Measurements from ENCODE around the gene ELL2. TPM values are rescaled to one million over a fixed set of nuclear protein-coding genes. Genes with fewer than 3 reads are reported as not detected.
A peak's percentile ranks its signal among the peaks of the same experiment; 100 is the strongest.
"Not testable (repeated sequence)": the region's sequence is repeated elsewhere in the genome, so short reads cannot be mapped to it uniquely, and the experiment has no call there.

Gene ELL2
- total and polyA plus RNA-seq, 2 experiments from 2014 or later = 18.7 to 41.8 TPM

DNA sequence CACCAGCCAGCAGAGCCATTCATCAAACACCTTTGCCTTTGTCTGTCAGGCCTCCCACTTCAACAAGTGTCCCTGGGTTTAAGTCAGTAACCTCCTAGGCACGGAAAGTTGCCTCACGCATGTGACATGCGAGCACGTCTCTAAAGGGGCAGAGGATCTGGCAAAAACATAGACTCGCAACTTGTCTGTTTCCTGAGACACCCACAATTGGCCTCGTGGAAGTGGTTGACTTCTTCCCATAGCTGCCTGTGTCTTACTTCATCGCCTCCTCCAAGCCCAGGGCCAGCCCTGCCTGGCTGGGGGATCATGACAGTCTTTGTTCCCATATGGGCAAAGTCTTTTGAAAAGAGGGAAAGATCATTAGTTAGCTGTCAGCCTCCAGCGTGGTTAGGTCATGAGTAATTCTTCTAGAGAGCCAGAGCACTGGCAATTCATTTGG lies 103.6 kb downstream of the ELL2 start:
- Histone ChIP-seq H3K4me3 (no peak overlapping the region), H3K4me1 (ENCODE audit: low read depth) (peaks cover 60% of the 10 kb centered on the region), H3K27me3 (no peaks in the 10 kb centered on the region), H3K9me3 (ENCODE audit: low read depth) (no peaks in the 10 kb centered on the region), H3K36me3 (no peaks in the 10 kb centered on the region), H3K27ac (peak overlapping the region; percentile 90)
- TF ChIP-seq, protein P1, sequence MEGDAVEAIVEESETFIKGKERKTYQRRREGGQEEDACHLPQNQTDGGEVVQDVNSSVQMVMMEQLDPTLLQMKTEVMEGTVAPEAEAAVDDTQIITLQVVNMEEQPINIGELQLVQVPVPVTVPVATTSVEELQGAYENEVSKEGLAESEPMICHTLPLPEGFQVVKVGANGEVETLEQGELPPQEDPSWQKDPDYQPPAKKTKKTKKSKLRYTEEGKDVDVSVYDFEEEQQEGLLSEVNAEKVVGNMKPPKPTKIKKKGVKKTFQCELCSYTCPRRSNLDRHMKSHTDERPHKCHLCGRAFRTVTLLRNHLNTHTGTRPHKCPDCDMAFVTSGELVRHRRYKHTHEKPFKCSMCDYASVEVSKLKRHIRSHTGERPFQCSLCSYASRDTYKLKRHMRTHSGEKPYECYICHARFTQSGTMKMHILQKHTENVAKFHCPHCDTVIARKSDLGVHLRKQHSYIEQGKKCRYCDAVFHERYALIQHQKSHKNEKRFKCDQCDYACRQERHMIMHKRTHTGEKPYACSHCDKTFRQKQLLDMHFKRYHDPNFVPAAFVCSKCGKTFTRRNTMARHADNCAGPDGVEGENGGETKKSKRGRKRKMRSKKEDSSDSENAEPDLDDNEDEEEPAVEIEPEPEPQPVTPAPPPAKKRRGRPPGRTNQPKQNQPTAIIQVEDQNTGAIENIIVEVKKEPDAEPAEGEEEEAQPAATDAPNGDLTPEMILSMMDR (IDR thresholded peaks at IDR 0.05; ENCODE audit: low read depth, low read length) = no peak
- peak; percentile 65 to 91 for DNase-seq (ENCODE audit: low read depth in 1 of 2, low spot score in 1 of 2)

GRCh38 chr5:95857185-95857945 lies 104.3 kb downstream of the ELL2 start:
- Histone ChIP-seq H3K4me3 (no peak overlapping the region), H3K9me3 (ENCODE audit: low read depth) (no peaks in the 10 kb centered on the region), H3K27me3 (no peaks in the 10 kb centered on the region), H3K36me3 (no peaks in the 10 kb centered on the region), H3K27ac (peak overlapping the region; percentile 90), H3K4me1 (ENCODE audit: low read depth) (peaks cover 54% of the 10 kb centered on the region)
- DNase-seq (ENCODE audit: low read depth in 1 of 2, low spot score in 1 of 2) = peak in 1 of 2 donors; percentile 87
- TF ChIP-seq, protein P1 (IDR thresholded peaks at IDR 0.05; ENCODE audit: low read depth, low read length) = no peak

- DNase-seq (ENCODE audit: low read depth in 1 of 2, low spot score in 1 of 2) = peak in 1 of 2 donors; percentile 82
- Histone ChIP-seq H3K27ac (peak overlapping the region; percentile 90), H3K9me3 (ENCODE audit: low read depth) (no peaks in the 10 kb centered on the region), H3K4me3 (no peak overlapping the region), H3K4me1 (ENCODE audit: low read depth) (peaks cover 45% of the 10 kb centered on the region), H3K36me3 (no peaks in the 10 kb centered on the region), H3K27me3 (no peaks in the 10 kb centered on the region)
- TF ChIP-seq, protein P1 (IDR thresholded peaks at IDR 0.05; ENCODE audit: low read depth, low read length) = no peak
Measured at GRCh38 chr5:95856501-95856981, 105.1 kb downstream of the ELL2 start.

- DNase-seq (ENCODE audit: low read depth in 1 of 2, low spot score in 1 of 2) = no peak
- Histone ChIP-seq H3K27ac (no peak overlapping the region), H3K9me3 (ENCODE audit: low read depth) (no peaks in the 10 kb centered on the region), H3K4me3 (no peak overlapping the region), H3K27me3 (no peaks in the 10 kb centered on the region), H3K36me3 (no peaks in the 10 kb centered on the region), H3K4me1 (ENCODE audit: low read depth) (peaks cover 32% of the 10 kb centered on the region)
- TF ChIP-seq, protein P1 (IDR thresholded peaks at IDR 0.05; ENCODE audit: low read depth, low read length) = no peak
Measured at GRCh38 chr5:95853490-95853889, 108.2 kb downstream of the ELL2 start.

DNA sequence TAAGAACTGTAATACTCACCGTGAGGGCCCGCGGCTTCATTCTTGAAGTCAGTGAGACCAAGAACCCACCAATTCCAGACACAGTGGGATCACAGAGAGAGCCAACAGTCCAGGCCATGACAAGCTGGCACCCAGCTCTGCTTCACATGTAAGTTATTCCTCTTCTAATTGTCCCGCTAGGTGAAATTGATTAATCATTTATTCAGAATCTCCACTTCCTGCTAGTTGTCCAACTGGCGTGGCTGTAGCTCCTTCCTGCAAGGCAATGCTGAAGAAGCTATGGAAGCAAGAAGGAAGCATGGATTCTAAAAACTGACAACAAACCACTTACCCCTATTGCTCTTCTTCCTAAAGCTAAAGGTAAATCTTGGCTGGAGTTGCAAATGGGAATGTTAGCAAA lies 109.1 kb downstream of the ELL2 start:
- TF ChIP-seq, protein P1 (IDR thresholded peaks at IDR 0.05; ENCODE audit: low read depth, low read length) = no peak
- Histone ChIP-seq H3K9me3 (ENCODE audit: low read depth) (no peaks in the 10 kb centered on the region), H3K4me1 (ENCODE audit: low read depth) (peaks cover 22% of the 10 kb centered on the region), H3K27ac (no peak overlapping the region), H3K27me3 (no peaks in the 10 kb centered on the region), H3K4me3 (no peak overlapping the region), H3K36me3 (no peaks in the 10 kb centered on the region)
- no peak for DNase-seq (ENCODE audit: low read depth in 1 of 2, low spot score in 1 of 2)

GRCh38 chr5:95851141-95851540 lies 110.5 kb downstream of the ELL2 start:
- not testable (repeated sequence) for H3K4me1 ChIP-seq (ENCODE audit: low read depth); H3K9me3 ChIP-seq (ENCODE audit: low read depth); H3K36me3 ChIP-seq; H3K4me3 ChIP-seq; H3K27ac ChIP-seq; H3K27me3 ChIP-seq; DNase-seq (ENCODE audit: low read depth in 1 of 2, low spot score in 1 of 2)
